GM11168 (cell line): Measurements from ENCODE around the gene AMOT.
"Not testable (repeated sequence)": the region's sequence is repeated elsewhere in the genome, so short reads cannot be mapped to it uniquely, and the experiment has no call there.

Source experiments
- in situ Hi-C: fragments of 300-500 bp; cut with MboI; formaldehyde crosslinking; loops from one replicate; pipeline ENCODE4 v1.12.0; 2022; ENCODE audit warnings: low sequenced_read_pairs; ENCODE audit not compliant: unreplicated experiment

The AMOT gene, protein sequence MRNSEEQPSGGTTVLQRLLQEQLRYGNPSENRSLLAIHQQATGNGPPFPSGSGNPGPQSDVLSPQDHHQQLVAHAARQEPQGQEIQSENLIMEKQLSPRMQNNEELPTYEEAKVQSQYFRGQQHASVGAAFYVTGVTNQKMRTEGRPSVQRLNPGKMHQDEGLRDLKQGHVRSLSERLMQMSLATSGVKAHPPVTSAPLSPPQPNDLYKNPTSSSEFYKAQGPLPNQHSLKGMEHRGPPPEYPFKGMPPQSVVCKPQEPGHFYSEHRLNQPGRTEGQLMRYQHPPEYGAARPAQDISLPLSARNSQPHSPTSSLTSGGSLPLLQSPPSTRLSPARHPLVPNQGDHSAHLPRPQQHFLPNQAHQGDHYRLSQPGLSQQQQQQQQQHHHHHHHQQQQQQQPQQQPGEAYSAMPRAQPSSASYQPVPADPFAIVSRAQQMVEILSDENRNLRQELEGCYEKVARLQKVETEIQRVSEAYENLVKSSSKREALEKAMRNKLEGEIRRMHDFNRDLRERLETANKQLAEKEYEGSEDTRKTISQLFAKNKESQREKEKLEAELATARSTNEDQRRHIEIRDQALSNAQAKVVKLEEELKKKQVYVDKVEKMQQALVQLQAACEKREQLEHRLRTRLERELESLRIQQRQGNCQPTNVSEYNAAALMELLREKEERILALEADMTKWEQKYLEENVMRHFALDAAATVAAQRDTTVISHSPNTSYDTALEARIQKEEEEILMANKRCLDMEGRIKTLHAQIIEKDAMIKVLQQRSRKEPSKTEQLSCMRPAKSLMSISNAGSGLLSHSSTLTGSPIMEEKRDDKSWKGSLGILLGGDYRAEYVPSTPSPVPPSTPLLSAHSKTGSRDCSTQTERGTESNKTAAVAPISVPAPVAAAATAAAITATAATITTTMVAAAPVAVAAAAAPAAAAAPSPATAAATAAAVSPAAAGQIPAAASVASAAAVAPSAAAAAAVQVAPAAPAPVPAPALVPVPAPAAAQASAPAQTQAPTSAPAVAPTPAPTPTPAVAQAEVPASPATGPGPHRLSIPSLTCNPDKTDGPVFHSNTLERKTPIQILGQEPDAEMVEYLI

GRCh38 chrX:112840382-112841113, at the start of gene AMOT:
Gene AMOT, minus strand, starts transcription at chrX:112840831. Its CDS starts 17,705 bp downstream, at chrX:112823126.
- in situ Hi-C loops, result no loop called here

GRCh38 chrX:112889400-112889799, 48.8 kb upstream of the AMOT start:
- in situ Hi-C loops, result no loop called here

DNA sequence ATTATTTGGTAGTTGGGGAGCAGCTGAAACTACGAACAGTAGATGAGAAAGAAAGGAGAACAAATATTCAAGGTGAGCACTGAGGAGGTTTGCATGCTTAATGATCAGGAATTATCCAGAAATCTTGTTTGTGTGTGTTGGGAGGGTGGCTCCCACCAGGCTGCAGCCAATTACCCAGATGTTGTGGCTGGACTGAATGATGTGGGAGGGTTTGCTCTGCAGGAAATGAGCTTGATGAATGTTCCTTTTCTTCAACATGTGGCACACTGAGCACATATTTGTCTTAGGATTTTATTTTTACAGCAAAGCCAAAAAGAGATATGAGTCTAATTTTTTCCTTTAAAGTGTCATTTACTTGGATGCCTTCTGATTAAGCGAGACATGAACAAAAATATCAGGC, 48.3 kb upstream of the AMOT start:
- in situ Hi-C loops, result no loop called here

DNA sequence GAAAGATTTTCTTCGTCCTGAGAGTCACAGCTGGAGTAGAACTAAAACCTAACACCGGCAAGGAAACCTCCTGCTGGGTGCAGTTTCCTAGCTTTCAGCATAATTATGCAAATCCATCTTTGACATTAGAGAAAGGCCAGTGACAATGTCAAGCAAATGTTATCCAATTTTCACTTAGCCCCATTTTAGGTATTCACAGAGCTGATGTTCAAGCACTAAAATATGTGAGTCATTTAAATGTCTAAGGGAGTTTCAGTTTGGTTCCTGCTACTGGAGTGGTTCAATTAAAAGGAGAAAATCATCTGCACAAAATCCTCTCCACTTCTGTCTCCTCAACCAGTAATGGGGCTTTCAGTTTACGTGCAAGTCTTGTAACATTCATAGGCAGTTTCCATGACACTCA, 37.1 kb upstream of the AMOT start:
- in situ Hi-C loops, result no loop called here

DNA sequence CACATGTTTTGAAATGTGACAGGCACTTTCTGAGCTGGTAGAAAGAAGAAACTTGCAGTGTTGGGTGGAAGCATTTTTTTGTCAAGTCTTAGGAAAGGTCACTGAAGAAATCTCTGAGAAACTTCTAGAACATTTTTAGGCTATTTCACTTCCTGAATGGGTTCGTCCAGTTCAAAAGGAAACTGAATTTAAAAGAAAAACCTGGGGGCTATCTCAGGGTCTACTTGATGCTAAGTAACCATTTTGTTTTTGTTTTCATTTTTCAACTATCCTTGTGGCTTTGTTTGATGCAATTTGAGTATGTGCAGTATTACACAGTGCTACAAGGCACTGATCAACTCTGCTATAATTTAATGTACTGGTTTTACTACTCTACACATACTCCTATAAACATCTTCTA, 34.0 kb upstream of the AMOT start:
- in situ Hi-C loops, result no loop called here

GRCh38 chrX:112874175-112874574, 33.5 kb upstream of the AMOT start:
- in situ Hi-C loops, result no loop called here

DNA sequence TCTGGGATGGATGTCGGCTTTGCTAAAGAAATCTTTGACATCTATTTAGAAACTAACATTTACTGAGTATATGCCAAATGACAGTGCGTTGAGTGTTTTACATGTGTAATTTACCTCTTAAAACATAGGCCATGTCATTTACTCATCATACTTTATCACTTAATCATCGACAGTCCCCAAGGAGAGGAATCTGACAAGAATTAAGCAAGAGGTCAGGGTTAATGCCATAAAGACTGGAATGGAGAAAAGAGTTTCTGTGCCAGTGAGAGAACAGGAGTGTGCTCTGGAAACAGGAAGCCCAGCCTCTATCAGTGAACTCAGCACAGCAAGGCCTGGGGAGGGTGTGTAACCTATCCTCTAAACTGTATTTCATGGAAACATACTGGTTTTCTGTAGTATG, 28.0 kb upstream of the AMOT start:
- in situ Hi-C loops, result no loop called here

DNA sequence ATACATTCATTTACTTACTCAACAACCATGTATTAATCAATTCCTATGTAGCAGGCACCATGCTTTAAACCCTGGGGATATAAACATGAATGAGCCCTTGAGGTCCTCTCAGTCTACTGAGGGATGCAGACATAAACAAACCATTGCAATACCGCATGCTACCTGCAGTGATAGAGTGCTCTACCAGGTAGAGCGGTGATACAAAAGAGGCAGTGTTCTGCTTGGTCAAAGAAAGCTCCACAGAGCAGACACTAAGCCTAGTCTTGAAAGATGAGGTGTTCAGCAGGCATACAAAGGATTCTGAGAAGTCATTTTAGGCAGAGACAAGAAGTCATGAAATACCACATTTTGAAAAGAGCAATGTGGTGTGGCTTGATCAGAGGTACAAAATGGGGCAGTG, 26.9 kb upstream of the AMOT start:
- in situ Hi-C loops, result no loop called here

GRCh38 chrX:112866175-112866574, 25.5 kb upstream of the AMOT start:
- in situ Hi-C loops, result no loop called here

GRCh38 chrX:112865464-112866025, 24.9 kb upstream of the AMOT start:
- in situ Hi-C loops, result no loop called here

DNA sequence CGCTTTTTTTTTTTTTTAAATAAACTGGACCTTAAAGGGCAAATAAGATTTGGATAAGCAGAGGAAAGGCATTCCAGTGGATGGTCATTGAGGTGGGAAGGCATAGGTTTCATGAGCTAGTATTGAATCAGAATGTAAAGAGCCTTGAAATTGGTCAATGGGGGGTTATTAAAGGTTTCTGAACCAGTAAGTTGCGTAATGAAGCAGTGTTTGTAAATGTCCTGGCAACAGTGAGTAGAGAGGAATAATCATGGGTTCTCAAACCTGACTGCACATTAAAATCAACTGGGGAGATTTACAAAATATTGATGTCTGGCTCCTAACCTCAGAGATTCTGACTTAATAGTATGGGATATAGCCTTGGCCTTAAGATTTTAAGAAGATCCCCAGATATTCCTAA, 23.2 kb upstream of the AMOT start:
- in situ Hi-C loops, result no loop called here

DNA sequence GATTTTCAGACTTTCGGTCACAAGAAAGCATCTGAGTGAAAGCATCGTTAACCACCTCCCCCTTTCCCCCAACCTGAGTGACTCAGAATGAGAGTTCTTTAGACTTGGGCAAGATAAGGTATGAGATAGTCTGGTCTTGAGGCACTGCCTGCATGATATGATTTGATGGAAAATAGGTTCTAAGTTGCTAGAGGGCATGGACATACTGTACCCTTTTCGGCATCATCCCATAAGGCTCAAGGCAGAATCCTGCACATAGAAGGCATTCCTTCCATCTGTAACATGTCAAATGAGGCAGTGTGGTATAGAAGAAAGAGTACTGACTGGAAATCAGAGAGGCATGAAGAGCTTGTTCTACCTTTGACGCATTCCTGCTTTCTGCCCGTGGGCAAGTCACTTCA, 16.8 kb upstream of the AMOT start:
- in situ Hi-C loops, result no loop called here

GRCh38 chrX:112854901-112855300, 14.3 kb upstream of the AMOT start:
- in situ Hi-C loops, result not testable (repeated sequence)

GRCh38 chrX:112852851-112853250, 12.2 kb upstream of the AMOT start:
- in situ Hi-C loops, result no loop called here

DNA sequence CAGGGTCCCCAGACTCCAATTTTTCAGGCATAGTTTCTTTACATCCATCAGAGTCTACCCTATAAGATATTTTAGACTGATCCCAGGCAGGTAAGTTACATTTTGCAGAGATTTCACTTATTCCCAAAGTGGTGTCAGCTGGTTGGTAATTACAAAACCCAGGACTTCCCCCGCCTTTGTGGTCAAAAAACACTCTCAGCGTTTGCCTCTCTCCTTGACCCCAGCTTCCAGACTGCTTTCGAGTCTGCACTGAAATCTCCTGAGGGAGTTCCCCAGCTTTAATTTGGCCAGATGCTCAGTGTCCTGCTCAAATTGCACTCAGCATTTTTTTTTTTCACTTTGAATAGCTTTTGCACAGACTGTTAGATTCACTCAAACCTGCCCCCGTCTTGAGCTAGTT, 11.2 kb upstream of the AMOT start:
- in situ Hi-C loops, result no loop called here

- in situ Hi-C loops, result no loop called here
Measured at GRCh38 chrX:112851161-112851779, 10.6 kb upstream of the AMOT start.

- in situ Hi-C loops, result no loop called here
Measured at GRCh38 chrX:112849016-112849415, 8.4 kb upstream of the AMOT start.

GRCh38 chrX:112846782-112847181, 6.2 kb upstream of the AMOT start:
- in situ Hi-C loops, result no loop called here

GRCh38 chrX:112846187-112846586, 5.6 kb upstream of the AMOT start:
- in situ Hi-C loops, result no loop called here

- in situ Hi-C loops, result no loop called here
Measured at GRCh38 chrX:112844250-112844649, 3.6 kb upstream of the AMOT start.
